Activated T-cell treated with anti-CD3 and anti-CD28 coated beads, Interleukin-2, amount 50 U/mL, for 1 hour (primary cell): ENCODE measurements around the gene TACC3.
A peak's percentile ranks its signal among the peaks of the same experiment; 100 is the strongest.

Experiments used
- DNase-seq: peaks from one replicate; pipeline ENCODE4 v3.0.0-alpha.2; 2020

Gene TACC3

GRCh38 chr4:1705732-1706131 lies 15.6 kb upstream of the TACC3 start:
- DNase-seq, result no peak

GRCh38 chr4:1706358-1706757 lies 15.0 kb upstream of the TACC3 start:
- no peak for DNase-seq

GRCh38 chr4:1708581-1708980 lies 12.7 kb upstream of the TACC3 start:
- no peak for DNase-seq

GRCh38 chr4:1711055-1711570 lies 10.2 kb upstream of the TACC3 start:
- no peak for DNase-seq

DNA sequence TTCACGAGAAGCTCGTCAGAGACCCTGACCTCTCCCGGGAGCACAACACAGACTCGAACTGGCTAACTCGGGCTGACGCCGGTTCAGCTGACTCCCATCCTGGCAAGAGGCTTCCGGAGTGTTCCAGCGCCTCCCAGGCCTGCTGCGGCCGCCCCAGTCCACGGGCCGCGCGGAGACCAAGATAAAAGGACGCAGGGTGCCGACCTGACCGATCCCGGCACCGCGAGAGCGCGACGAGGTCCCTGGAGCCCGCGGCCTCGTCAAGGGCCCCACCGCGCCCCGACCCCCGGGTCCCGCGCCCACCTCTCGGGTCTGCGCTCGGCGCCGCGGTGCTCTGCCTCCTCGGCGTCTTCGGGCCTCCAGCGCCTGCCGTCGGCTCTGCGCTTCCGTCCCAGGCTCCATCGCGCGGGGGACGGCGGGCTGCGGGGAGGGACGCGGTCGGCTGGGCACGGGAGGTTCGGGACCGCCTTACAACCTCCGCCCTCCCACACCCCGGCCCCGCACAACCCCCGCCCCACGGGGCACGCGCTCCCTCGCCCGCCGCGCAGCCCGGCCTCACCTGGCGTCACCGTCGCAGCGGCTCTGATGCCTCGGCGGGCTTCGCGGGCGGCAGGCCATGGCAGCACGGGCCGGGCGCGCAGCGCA lies 9.6 kb upstream of the TACC3 start:
- DNase-seq, result no peak

DNA sequence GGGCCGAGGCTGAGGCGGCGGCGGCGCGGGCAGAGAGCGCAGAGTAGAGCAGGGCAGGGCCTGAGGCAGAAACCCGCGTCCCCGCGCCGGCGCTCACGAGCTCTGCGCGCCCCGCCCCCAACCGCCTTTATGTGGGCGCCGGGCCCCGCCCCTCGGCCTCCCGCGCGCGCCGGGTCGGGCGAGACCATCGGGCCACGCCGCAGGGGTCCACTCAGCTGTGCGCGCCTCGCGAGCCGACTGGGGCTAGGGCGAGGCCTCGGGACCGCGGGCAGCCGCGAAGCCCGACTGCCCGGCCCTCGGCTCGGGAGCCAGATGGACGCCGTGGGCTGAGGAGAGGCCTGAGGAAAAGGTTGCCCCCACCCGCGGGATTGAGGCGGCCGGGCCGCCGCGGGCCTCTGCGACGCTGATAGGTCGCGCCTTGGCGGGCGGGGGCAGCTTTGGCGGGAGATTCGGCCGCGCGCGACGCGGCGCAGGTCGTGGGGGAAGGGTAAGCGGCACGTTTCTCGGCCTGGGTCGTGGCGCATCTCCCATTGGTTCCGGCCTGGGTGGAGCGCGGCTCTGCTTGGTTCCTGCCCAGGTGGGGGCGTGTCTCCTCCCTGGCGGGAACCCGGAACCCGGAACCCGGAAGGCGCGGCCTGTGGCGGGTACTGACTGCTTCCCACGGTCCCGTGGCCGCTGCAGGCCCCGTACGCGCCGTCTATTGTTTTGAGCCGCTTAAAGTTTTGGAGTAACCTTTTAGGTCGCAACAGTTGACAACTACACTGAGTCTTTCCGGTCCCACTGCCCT lies 8.9 kb upstream of the TACC3 start, which contains the start of gene SLBP:
Gene SLBP, minus strand, starts transcription at position 104 of the 787 bp plus-strand sequence. CDS start 131 bp downstream, outside the sequence.
- DNase-seq, result peak; percentile 97

DNA sequence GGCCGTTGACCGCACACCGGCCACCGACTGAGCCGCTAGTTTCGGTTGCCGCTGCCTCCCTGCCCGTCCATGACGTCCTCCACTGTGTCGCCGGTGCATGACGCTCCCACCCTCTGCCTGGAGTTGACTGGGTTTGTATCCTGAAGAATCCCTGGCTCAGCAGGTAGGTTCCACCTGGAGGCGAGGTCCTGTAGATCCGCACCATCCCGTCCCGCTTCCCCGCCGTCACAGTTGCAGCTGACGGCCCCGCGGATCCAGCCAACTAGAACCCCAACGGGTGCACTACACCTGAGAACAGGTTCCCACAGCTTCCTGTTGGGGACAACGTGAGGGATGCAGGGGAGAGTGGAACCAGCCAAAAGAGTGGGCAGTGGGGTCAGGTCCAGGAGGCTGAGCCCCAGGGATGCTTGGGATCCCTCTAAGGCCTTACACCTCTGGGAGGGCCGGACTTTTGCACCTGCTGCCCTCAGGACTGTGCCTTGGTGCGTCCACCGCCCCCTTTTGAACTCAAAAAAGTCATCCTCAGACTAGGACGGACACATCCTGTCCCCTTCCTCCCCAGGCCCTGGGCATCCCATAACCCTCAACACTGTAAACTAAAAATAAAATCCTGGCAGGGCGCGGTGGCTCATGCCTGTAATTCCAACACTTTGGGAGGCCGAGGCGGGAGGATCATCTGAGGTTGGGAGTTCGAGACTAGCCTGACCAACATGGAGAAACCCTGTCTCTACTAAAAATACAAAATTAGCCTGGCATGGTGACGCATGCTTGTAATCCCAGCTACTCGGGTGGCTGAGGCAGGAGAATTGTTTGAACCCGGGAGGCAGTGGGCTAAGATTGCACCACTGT lies 8.1 kb upstream of the TACC3 start:
- DNase-seq, result no peak

DNA sequence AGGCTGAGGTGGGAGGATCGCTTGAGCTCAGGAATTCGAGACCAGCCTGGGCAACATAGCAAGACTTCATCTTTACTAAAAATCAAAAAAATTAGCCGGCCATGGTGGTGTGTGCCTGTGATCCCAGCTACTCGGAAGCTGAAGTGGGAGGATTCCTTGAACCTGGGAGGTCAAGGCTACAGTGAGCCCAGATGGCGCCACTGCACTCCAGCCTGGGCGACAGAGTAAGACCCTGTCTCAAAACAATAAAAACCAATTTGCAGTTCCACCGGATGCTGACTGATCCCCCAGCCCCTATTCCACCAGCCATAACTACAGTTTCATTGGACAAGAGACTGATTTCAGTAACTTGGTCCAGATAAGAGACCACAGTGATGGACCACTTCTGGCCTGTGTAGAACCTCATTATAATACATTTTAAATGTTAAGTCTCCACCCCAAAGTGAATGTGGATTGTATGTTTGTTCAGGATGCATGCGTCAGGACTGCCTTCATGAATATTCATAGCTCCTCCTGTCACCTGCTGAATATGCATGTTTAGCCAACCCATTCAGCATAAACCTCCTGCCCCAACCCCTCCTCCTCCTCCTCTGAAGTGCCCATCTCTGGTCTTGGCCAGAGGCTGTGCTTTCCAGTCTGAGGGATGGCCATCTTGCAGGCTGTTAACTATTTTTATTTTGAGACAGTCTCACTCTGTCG lies 6.9 kb upstream of the TACC3 start:
- DNase-seq, result no peak

DNA sequence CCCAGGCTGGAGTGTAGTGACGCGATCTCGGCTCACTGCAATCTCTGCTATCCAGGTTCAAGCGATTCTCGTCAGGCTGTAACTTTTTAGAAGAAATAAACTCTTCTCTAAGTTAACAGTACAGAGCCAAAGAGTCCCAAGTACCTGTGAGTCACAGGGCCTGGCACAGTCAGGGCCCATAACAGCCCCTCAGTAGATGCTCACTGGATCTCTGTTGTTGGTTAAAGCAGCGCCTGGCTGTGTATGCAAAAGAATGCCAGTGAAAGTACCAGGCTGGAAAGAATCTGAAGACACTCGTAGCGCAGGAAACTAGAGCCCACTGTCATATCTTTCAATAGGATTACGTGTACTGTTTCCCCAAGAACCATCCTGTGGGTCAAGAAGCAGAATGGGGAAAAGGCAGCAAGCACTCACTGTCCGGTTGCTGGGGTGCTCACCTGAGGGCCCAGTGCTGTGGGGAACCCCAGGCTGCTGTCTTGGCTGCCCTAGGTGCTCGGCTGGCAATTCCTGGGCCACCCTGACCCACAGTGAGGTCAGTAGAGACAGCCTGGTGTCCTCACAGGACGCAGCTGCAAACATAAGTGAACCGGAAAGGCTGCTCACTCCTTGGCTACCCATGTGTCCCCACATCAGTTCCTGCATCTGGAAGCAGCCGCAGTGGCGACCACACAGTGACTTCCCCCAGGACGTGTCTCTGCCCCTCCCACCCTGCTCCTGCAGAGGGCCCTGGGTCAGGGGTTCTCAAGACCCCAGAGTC lies 6.1 kb upstream of the TACC3 start:
- no peak for DNase-seq

- no peak for DNase-seq
Measured at GRCh38 chr4:1716065-1716945, 5.0 kb upstream of the TACC3 start.

GRCh38 chr4:1717129-1718094 lies 3.9 kb upstream of the TACC3 start:
- DNase-seq, result no peak

GRCh38 chr4:1718095-1718850 lies 3.0 kb upstream of the TACC3 start:
- DNase-seq, result no peak

- DNase-seq, result peak; percentile 60
Measured at GRCh38 chr4:1720163-1720983, 948 bp upstream of the TACC3 start.

DNA sequence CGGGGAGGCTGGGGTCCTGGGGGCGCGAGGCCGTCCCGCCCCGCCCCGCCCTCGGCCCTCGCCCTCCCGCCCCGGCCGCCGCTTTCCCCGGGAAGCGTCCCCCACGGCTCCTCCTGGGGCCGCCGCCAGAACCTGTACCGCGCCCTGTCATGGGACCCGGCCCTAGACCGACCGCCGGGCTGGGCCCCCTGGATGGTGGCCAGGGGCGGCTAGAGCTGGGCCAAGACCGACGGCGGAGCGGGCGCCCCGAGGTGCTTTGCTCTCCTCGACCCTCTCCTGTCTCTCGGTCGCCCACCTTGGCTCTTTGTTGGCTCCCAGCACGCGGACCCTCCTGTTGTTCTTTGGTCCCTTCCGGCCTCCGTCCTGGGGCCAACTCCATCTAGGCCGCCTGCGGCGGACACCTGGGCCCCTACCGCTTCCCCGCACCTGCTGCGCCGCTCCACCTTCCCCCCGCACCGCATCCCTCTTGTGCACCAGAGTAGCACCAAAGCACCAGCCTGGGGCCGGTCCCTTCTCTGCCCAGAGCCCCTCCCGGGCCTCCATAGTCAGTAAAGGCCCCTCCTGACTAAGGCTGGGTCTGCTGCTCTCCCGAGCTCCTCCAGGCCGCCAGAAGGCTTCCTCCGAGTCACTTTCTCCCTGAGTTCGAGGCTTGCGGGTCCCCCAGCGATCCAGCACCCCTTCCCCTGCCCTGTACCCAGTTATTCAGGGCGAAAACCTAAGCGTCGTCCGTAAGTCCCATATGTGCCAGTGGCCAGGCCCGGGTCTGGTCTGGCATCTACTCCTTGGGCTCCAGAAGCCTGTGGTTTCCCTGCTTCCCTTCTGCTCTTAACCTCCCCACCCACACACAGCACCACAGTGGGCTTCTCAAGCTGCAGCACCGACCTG lies 587 bp downstream of the TACC3 start:
- peak; percentile 18 for DNase-seq

GRCh38 chr4:1722551-1723118 lies 1.3 kb downstream of the TACC3 start:
- DNase-seq, result peak; percentile 17

DNA sequence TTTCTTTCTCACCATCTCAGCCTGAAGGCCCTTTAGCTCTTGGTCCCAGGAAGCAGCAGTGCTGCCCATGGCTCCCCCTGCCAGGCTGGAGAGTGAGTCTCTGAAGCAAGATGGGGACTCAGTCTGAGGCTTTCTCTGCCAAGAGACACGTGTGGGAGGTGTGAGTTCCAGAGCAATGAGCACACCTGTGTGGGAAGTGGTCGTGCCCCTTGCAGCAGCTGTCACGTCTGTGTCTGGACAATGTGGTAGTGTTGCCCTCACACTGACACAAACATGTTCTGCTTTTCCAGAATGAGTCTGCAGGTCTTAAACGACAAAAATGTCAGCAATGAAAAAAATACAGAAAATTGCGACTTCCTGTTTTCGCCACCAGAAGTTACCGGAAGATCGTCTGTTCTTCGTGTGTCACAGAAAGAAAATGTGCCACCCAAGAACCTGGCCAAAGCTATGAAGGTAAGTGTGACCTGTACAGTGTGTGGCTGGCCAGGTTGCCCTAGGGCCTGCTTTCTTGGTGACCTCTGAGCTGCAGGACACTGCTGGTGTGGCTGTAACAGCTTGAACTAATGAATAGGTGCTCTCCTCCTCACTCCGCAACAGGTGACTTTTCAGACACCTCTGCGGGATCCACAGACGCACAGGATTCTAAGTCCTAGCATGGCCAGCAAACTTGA lies 1.9 kb downstream of the TACC3 start:
- peak; percentile 60 for DNase-seq
